ENCODE results near the gene ACO1.

DNA sequence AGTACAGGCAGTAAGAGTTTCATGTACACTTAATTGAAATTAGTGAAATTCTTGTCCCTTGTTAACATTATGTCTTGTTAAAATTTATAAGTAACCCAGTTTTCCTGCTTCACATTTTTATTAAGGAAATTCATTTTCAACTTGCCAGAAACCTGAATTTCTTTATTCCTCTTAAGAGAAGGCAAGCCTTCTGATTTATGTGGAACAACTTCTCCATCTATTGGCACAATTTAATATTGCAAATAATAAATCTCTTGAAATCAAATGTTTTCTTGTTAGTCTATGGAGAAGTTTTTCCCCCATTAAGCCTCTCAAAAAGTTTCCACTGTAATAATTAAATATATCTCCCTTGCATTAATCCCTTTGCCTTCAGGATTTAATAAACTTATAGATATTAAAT lies 33.8 kb upstream of the ACO1 start:
- TF ChIP-seq EZH2 (IDR thresholded peaks at IDR 0.05; ENCODE audit: insufficient read depth, poor library complexity, severe bottlenecking), result no peak
- TF ChIP-seq EZH2phosphoT487 (IDR thresholded peaks at IDR 0.05; ENCODE audit: insufficient read depth, low read depth), result no peak

All from GM23248 (cell line).